ENCODE results near the gene NCOA5. TPM values are rescaled to one million over a fixed set of nuclear protein-coding genes. Genes with fewer than 3 reads are reported as not detected.

The NCOA5 gene
- total and polyA plus RNA-seq, 10 of the 15 experiments (the other 5 are each of a cell fraction or from before 2014, with no cell fraction given): 7.7 to 38.1 (median 30.1) TPM

DNA sequence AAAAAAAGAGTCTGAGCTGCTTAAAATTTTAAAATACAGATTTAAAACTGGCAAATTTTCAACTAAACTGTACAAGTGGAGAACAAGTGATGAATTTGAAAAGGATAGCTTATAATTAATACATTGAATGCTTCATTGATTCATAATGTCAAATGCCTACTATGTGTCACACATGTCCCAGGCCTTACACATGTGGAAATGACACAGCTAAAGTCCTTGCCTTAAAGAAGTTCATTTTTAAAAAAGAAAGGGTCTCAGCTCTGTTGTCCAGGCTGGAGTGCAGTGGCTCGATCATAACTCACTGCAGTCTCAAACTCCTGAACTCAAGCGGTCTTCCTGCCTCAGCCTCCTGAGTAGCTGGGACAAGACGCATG is 5.0 kb downstream of the NCOA5 start:
- Histone ChIP-seq H3K9me3 (replicated peaks; ENCODE audit: control insufficient read depth, insufficient read depth, low read length) (no peaks in the 10 kb centered on the region), H3K79me2 (ENCODE audit: control insufficient read depth, insufficient read depth, low read length) (peaks cover 91% of the 10 kb centered on the region), H3K9ac (ENCODE audit: control insufficient read depth, insufficient read depth, low read length) (no peak overlapping the region), H2AFZ (ENCODE audit: control insufficient read depth, low read depth, low read length) (no peak overlapping the region), H3K4me1 (ENCODE audit: control insufficient read depth, insufficient read depth, low read length) (no peaks in the 10 kb centered on the region), H3K4me2 (ENCODE audit: control insufficient read depth, insufficient read depth) (no peak overlapping the region), H3K27me3 (replicated peaks in 1 of 2; ENCODE audit: control insufficient read depth in 2 of 2, insufficient read depth in 2 of 2, low read length in 1 of 2) (no peaks in the 10 kb centered on the region), H3K4me3 (no peak overlapping the region), H4K20me1 (ENCODE audit: control insufficient read depth, insufficient read depth) (peaks cover 3% of the 10 kb centered on the region), H3K36me3 (ENCODE audit: control insufficient read depth in 2 of 2, insufficient read depth in 2 of 2, low read length in 1 of 2) (no peaks in the 10 kb centered on the region), H3K27ac (ENCODE audit: control insufficient read depth, insufficient read depth) (no peak overlapping the region)
- intact Hi-C loops (cut with micrococcal nuclease; ENCODE audit: unreplicated experiment) (loop anchor here (5.0 kb wide), 1 partner anchor 112 kb away; the partner anchor contains the start of gene ZNF335), in situ Hi-C loops (cut with MboI) (no loop called here)
- TF ChIP-seq PAX8 (IDR thresholded peaks at IDR 0.05) (no peak), MEF2A (IDR thresholded peaks at IDR 0.05; ENCODE audit: insufficient read depth, low read depth, low read length) (no peak), JUND (IDR thresholded peaks at IDR 0.05; ENCODE audit: low read depth, low read length) (no peak), YY1 (IDR thresholded peaks at IDR 0.05; ENCODE audit: low read depth, low read length) (no peak), STAT1 (conservative IDR thresholded peaks at IDR 0.05) (no peak)
- TF ChIP-seq, protein P1, sequence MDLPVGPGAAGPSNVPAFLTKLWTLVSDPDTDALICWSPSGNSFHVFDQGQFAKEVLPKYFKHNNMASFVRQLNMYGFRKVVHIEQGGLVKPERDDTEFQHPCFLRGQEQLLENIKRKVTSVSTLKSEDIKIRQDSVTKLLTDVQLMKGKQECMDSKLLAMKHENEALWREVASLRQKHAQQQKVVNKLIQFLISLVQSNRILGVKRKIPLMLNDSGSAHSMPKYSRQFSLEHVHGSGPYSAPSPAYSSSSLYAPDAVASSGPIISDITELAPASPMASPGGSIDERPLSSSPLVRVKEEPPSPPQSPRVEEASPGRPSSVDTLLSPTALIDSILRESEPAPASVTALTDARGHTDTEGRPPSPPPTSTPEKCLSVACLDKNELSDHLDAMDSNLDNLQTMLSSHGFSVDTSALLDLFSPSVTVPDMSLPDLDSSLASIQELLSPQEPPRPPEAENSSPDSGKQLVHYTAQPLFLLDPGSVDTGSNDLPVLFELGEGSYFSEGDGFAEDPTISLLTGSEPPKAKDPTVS (IDR thresholded peaks at IDR 0.05; ENCODE audit: low read depth, low read length): no peak
- ATAC-seq (no peak), DNase-seq (ENCODE audit: low read depth, low spot score) (no peak), FAIRE-seq (no peak)
- ChIA-PET SMC1A (ENCODE audit: uncharacterized antibody, unreplicated experiment) (interaction anchor here (0.8 to 1.6 kb wide), 8 partner anchors 8 to 114 kb away, joined by 3 to 7 read pairs (median 4); no protein-coding TSS in a partner anchor), RAD21 (ENCODE audit: unreplicated experiment) (interaction anchor here (0.6 to 1.8 kb wide), 4 partner anchors 45 to 151 kb away, joined by 3 to 4 read pairs (median 3); no protein-coding TSS in a partner anchor), CTCF (interaction anchor here (0.6 to 1.7 kb wide), 15 partner anchors 11 to 873 kb away, joined by 3 to 7 read pairs (median 4); no protein-coding TSS in a partner anchor), POLR2A (interaction anchor here (1.4 kb wide), 1 partner anchor 36 kb away, joined by 3 read pairs; no protein-coding TSS in a partner anchor)
- BruUV-seq (replicated peaks): no TSS peak
- 100% methylated on average over 3 of the region's 3 CpGs for WGBS (ENCODE audit: insufficient coverage, insufficient replicate concordance, low lambda C conversion rate, missing lambda C conversion rate)

Measured in GM12878 (cell line).